Astrocyte (in vitro differentiated cells and primary cell): ENCODE results near the gene POLR1G.

ENCODE experiments used
- EZH2 ChIP-seq: IDR thresholded peaks from 2 replicates; pipeline ENCODE4 v1.6.1; 2012; ENCODE audit warnings: mild to moderate bottlenecking, low read length, inconsistent platforms; ENCODE audit not compliant: insufficient read depth
- TF ChIP-seq, protein P1 (sequence below): IDR thresholded peaks from 2 replicates; pipeline ENCODE4 v1.5.1; 2011; ENCODE audit warnings: low read depth, mild to moderate bottlenecking, inconsistent platforms, low read length, moderate library complexity; ENCODE audit not compliant: insufficient read depth

DNA sequence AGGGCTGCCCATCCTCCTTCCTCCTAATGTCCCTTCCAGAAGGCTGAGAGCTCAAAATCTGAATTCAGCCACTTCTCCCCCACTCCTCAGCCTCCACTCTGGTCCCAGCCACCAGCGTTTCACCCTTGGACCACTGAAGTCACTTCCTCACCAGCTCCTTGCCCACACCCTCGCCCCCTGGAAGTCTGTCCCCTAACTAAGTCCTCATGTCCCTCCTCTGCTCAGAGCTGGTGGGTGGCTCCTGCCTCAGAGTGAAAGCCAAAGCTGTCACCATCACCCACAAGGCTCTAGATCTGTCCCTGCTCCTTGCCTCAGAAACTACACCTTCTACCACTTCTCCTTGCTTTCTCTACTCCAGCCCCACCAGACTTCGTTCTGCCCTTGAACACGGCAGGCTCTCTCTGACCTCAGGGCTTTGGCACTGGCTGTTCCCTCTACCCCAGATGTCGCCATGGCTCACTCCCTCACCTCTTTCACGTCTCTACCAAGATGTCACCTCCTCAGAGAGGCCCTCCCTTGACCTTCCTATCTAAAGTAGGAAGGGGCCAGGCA, 15.6 kb downstream of the POLR1G start:
- TF ChIP-seq, protein P1, sequence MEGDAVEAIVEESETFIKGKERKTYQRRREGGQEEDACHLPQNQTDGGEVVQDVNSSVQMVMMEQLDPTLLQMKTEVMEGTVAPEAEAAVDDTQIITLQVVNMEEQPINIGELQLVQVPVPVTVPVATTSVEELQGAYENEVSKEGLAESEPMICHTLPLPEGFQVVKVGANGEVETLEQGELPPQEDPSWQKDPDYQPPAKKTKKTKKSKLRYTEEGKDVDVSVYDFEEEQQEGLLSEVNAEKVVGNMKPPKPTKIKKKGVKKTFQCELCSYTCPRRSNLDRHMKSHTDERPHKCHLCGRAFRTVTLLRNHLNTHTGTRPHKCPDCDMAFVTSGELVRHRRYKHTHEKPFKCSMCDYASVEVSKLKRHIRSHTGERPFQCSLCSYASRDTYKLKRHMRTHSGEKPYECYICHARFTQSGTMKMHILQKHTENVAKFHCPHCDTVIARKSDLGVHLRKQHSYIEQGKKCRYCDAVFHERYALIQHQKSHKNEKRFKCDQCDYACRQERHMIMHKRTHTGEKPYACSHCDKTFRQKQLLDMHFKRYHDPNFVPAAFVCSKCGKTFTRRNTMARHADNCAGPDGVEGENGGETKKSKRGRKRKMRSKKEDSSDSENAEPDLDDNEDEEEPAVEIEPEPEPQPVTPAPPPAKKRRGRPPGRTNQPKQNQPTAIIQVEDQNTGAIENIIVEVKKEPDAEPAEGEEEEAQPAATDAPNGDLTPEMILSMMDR = no peak
- TF ChIP-seq EZH2 = no peak
